ENCODE measurements around the gene CRYZL1.

The CRYZL1 gene

GRCh38 chr21:33550772-33551660 lies 90.5 kb downstream of the CRYZL1 start:
- TF ChIP-seq CTCF (conservative IDR thresholded peaks at IDR 0.05) = no peak
- no peak overlapping the region for H3K27ac ChIP-seq

GRCh38 chr21:33549848-33550771 lies 91.4 kb downstream of the CRYZL1 start:
- no peak overlapping the region for H3K27ac ChIP-seq
- TF ChIP-seq CTCF (conservative IDR thresholded peaks at IDR 0.05) = no peak

GRCh38 chr21:33546086-33546485 lies 95.5 kb downstream of the CRYZL1 start:
- TF ChIP-seq CTCF (conservative IDR thresholded peaks at IDR 0.05) = no peak
- no peak overlapping the region for H3K27ac ChIP-seq

- TF ChIP-seq CTCF (conservative IDR thresholded peaks at IDR 0.05) = no peak
- peak overlapping the region; percentile 100 for H3K27ac ChIP-seq
These were observed 96.9 kb downstream of the CRYZL1 start for GRCh38 chr21:33544451-33545195.

GRCh38 chr21:33543505-33544129 lies 97.9 kb downstream of the CRYZL1 start:
- TF ChIP-seq CTCF (conservative IDR thresholded peaks at IDR 0.05) = no peak
- peak overlapping the region; percentile 100 for H3K27ac ChIP-seq

- peak within 1 kb of the TSS; percentile 100 for H3K27ac ChIP-seq
- no peak for TF ChIP-seq CTCF (conservative IDR thresholded peaks at IDR 0.05)
These were observed 98.7 kb downstream of the CRYZL1 start, which contains the start of gene SON for GRCh38 chr21:33542640-33543504. SON (plus strand) TSS chr21:33543038; CDS start chr21:33543093, 55 bp downstream.

Measured in VCaP (cell line).